PC-9 (cell line): Measurements from ENCODE around the gene NSUN7.

Source experiments
- CTCF ChIP-seq: fragments of 200-600 bp; sonication (generic); conservative IDR thresholded peaks from 2 replicates; pipeline ENCODE4 v1.6.1; 2017; ENCODE audit warnings: mixed run types, antibody characterized with exemption, mild to moderate bottlenecking, moderate library complexity
- EZH2 ChIP-seq: fragments of 200-600 bp; sonication (generic); IDR thresholded peaks from 2 replicates; pipeline ENCODE4 v1.8.0; 2017; ENCODE audit warnings: antibody characterized with exemption, low read depth

DNA sequence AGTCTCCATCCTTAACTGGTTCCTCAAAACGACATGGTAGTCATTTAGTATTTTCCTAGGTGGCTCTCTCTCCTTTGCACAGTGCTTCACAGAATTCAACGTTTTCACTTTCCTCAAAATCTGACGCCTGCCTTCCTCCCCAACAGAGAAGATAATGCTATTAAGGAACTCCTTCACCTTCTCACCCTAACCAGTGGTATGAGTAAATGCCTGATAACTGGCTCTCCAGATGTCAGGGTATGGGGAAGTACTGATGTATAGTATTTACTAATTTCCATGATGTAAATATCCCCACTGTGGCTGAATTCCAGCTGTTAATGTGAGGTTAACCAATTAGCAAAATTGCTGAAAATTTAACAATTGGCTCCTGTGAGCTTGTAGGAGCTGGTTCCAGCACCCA, 28.8 kb upstream of the NSUN7 start:
- TF ChIP-seq CTCF = no peak
- no peak for TF ChIP-seq EZH2
